Astrocyte (in vitro differentiated cells and primary cell): ENCODE data around the gene MAP4K2.

Experiments used
- CTCF ChIP-seq: IDR thresholded peaks from 2 replicates; pipeline ENCODE4 v1.5.1; 2011; ENCODE audit warnings: low read depth, mild to moderate bottlenecking, inconsistent platforms, low read length, moderate library complexity; ENCODE audit not compliant: insufficient read depth
- EZH2 ChIP-seq: IDR thresholded peaks from 2 replicates; pipeline ENCODE4 v1.6.1; 2012; ENCODE audit warnings: mild to moderate bottlenecking, low read length, inconsistent platforms; ENCODE audit not compliant: insufficient read depth

DNA sequence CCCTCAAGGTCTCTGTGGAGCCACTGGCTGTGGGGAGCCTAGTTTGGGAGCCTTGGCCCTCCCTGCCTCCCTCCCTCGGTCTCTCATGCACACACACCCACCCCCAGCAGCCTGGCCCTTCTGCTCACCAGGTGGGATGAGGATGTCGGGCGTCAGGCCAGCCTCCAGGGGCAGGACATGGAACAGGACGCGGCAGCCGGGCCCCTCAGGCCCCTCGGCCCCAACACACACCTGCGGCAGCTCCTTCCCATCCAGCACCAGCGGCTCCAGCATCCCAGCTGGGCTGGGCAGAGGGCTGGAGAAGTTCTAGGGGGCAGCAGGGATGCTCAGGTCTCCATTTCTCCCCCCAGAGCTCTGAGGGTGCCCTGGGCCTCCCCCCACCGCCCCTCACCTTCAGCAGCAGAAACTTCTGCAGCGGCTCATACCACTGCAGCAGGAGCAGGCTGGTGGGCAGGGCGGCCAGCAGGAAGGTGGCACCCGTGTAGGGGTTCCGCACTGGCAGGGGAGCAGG is 11.2 kb downstream of the MAP4K2 start:
- TF ChIP-seq CTCF, result no peak
- TF ChIP-seq EZH2, result no peak
